HL-60/S4 treated with retinoic acid at 250 ng/mL for 4 days and 3 days (cell line): Measurements from ENCODE around the gene CDH18.

ENCODE experiments used
- in situ Hi-C: fragments of 300-500 bp; cut with MboI; formaldehyde crosslinking; loops from 2 replicates; pipeline ENCODE4 v1.7.0; 2022; ENCODE audit warnings: low sequenced_read_pairs

Gene CDH18

DNA sequence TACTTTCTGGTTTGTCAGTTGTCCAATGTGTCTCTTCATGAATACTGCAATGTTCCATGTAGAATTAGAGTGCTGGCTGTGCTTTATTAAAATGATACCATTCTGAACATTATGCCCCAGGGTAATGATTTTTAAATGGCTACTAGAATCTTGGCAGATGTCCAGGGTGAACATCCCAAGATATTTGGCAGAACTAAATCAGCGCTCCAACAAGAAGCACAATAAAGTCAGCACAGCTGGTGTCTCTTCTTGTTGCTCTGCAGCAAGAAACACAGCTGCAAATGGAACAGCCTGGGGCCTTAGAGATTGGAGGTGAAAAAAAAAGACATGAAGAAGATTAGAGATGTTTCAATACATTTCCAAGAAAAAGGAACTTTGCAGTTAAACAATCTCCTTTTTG lies 248.3 kb downstream of the CDH18 start:
- in situ Hi-C loops, result no loop called here

- in situ Hi-C loops, result no loop called here
These were observed 253.2 kb downstream of the CDH18 start for GRCh38 chr5:19734776-19735175.

DNA sequence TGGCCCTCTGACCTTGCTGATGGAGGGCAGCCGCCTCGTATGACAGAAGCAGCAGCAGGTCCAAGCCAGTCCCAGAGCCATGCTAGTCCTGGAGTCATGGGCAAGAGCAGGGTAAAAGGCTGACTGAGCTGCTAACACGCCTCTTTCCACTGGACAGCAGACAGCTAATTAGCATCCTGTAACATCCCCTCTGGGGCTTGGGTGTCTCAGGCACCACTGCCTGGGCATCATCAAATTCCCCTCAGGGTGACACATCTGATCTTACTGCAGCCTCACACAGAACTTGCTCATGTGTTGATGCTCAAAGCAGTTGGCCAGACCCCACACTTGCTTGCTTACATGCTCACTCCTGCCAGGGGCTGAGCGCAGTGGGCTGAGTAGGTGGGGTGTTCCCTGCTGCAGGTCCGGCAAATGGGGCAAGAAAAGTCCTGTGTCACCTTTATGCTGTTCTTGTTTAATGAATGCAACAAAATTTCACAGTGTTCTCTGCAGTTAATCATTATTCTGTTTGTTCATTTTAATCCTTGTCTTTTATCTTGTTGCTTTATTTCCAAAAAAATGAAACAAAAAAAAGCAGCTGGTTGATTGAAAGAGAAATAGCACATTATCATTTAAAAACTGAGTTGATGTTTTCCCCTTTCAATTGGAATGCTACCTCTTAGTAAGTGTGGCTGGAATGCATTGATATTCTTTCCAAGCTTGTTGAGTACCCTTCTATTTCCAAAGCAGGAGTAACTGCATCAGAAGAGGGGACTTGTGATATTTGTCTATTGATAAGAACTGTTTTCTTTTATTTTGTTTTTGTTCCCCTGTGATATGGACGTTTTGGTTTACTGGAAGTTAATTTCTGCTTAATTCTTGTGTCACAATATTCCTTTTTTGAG lies 254.1 kb downstream of the CDH18 start:
- in situ Hi-C loops, result no loop called here

DNA sequence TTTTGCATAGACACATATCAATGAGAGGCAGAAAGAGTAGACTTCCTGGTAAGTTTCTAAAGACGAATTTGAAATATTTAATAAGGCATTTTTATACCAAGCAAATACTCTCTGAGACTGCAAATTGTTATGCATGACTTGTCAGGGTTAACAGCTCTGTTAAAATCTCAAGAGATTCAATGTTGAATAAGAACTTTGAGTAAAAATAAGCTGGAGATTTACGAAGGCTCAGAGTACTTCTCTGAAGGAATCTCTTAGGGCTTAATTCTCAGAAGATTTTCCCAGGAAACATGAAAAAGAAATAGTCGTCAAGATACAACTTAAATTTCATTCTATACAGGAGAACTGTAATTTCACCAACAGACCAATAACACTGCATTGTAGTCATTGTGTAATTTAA lies 259.4 kb downstream of the CDH18 start:
- in situ Hi-C loops, result no loop called here

GRCh38 chr5:19719109-19719508 lies 268.9 kb downstream of the CDH18 start:
- in situ Hi-C loops, result no loop called here

DNA sequence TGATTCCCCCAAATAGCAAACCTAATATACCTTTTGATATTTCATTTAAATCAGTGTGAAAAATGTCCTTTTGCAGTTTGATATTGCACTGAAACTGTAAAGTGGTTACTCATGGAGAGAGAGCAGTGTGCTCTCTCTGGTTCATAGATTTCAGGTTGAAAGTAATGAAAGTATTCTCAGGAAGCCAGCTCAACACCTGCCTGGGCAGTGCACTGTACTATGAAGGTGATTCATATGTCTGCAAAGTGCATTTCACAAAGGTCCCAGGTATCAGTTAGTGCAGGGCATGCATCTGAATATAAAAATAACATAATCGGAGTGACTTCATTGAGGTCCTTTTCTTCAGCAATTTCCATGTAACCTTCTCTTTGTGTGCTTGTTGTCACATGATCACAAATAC lies 274.3 kb downstream of the CDH18 start:
- in situ Hi-C loops, result no loop called here

DNA sequence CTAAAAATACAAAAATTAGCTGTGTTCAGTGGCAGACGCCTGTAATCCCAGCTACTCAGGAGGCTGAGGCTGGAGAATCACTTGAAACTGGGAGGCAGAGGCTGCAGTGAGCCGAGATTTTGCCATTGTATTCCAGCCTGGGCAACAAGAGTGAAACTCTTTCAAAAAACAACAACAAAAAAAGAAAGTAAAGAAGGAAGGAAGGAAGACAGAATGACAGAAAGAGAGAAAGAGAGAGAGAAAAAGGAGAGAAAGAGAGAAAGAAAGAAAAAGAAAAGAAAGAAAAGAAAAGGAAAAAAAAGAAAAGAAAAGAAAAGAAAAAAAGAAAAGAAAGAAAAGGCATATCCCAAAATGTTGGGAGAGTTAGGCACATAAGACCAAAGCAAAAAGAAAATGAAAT lies 278.6 kb downstream of the CDH18 start:
- in situ Hi-C loops, result no loop called here

DNA sequence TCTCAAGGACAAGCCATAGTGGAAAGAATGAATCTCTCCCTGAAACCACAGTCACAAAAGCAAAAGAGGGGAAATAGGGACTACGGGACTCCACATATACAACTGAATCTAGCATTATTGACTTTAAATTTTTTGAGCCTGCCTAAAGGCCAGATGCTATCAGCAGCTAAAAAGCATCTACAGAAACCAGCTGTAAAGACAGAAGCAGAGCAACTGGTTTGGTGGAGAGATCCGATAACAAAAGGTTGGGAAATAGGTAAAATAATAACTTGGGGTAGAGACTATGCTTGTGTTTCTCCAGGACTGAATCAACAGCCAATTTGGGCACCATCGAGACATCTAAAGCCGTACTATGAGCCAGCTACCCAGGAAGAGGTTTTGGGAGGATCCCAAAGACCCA lies 281.2 kb downstream of the CDH18 start:
- in situ Hi-C loops, result no loop called here

- in situ Hi-C loops, result no loop called here
These were observed 286.3 kb downstream of the CDH18 start for GRCh38 chr5:19701731-19702130.

- in situ Hi-C loops, result no loop called here
These were observed 292.9 kb downstream of the CDH18 start for GRCh38 chr5:19694949-19695611.

GRCh38 chr5:19690978-19691377 lies 297.0 kb downstream of the CDH18 start:
- in situ Hi-C loops, result no loop called here

DNA sequence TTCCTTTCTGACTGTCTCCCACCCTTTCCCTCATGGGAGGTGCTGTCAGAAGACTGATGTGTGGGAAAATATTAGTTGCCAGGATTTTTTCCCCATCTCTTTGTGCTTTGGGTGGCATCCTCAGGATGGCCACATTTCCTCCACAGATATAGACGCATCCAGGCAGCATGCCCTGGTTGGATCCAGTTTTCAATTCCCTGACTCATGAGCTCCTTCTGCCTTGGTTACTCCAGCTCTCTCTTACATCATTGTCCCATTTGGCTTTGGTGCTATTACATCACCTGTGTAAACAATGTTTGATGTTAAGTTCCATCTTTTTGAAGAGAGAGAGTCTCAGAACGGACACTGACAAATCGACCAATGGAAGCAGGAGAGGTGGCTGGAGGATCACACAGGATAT lies 302.5 kb downstream of the CDH18 start:
- in situ Hi-C loops, result no loop called here

- in situ Hi-C loops, result no loop called here
These were observed 311.1 kb downstream of the CDH18 start for GRCh38 chr5:19676895-19677294.

DNA sequence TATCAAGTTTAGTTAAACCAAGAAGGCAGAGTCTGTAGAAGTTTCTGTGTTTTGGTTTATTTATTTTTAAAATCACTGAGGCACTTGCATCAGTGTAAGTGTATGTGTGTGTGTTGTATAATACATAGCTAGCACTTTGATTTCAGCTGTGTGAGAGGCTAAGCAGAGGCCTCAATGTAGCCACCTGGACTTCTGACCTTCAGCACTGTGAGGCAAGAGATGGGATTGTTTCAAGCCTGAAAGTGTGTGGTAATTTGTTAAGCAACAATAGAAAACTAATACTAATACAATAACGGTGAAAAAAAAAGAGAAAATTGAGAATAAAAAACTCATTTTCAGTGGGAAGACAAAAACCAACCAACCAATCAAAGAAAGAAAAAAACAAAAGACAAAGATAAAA lies 327.3 kb downstream of the CDH18 start:
- in situ Hi-C loops, result no loop called here

- in situ Hi-C loops, result no loop called here
These were observed 332.4 kb downstream of the CDH18 start for GRCh38 chr5:19655627-19656026.

- in situ Hi-C loops, result no loop called here
These were observed 349.5 kb downstream of the CDH18 start for GRCh38 chr5:19638461-19638860.

DNA sequence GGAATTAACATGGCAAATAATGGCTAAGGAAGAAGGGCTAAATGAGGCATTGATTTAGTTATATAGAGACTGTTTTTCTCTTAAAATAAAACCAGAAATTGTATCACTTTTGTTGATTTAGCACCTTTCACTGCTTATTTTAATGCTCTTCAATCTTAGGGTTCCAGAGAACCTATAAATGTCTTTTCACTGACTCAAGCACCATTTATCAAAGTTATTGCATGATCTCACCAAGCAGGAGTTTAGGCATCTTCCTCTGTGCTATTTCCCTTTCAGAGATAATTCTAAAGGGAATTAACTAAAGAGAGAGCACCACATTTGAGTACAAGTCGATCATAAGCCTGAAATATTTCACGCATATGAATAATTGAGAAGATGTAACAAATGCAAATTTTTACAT lies 357.1 kb downstream of the CDH18 start:
- in situ Hi-C loops, result no loop called here

- in situ Hi-C loops, result no loop called here
These were observed 361.8 kb downstream of the CDH18 start for GRCh38 chr5:19626211-19626610.

DNA sequence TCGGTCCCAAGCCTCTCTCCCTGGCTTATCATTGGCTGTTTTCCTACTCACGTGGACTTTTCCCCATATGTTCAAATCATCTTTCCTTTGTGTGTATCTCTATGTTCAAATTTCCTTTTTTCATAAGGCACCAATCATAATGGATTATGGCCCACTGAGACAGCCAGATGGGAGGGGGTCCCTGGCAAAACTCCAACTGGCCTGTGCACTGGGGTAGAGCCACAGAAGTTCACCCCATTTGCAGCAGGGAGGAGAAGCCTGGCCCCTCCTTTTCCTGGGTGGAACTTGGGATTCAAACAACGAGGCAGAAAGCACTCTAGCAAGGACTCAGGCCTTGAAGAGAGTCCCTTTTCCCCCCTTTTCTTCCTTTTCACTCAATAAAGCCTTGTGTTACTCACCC lies 362.4 kb downstream of the CDH18 start:
- in situ Hi-C loops, result no loop called here

DNA sequence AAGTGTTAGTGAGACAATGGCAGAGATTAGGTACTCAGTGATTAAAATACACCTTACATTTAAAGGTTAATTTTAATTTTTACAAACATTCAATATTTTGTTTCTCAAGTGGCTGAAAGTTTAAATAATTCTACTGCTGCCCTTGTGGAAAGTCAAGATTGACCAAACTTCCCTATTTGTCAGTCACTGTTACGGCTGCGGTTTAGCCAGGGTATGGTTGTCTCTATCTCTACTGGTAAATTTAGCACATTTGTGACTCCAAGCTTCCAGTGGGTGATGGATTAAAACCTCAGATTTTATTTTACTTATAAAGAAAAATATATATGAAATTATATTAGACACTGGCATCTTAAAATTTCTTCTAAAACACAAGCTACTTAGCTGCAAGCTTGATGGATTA lies 368.4 kb downstream of the CDH18 start:
- in situ Hi-C loops, result no loop called here

GRCh38 chr5:19616701-19617215 lies 371.2 kb downstream of the CDH18 start:
- in situ Hi-C loops, result no loop called here

DNA sequence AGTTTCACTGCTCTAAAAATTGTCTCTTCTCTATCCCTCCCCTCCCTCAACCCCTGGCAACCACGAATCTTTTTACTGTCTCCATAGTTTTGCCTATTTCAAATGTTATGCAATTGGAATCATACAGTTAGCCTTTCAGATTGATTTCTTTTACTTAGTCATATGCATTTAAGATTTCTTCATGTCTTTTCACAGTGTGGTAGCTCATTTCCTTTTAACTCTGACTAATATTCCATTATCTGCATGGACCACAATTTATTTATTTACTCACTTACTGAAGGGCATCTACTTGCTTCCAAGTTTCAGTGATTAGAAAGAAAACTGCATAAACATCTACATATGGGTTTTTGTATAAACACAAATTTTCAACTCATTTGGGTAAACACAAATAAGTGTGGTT lies 372.3 kb downstream of the CDH18 start:
- in situ Hi-C loops, result no loop called here
